Peyer's patch (tissue), 4 donors: ENCODE data around the gene SLX4IP. TPM values are rescaled to one million over a fixed set of nuclear protein-coding genes. Genes with fewer than 3 reads are reported as not detected.

ENCODE experiments used
- DNase-seq, 3 donors: peaks; one replicate each; pipeline ENCODE4 v3.0.0-alpha.2; 2017 to 2019
- H3K27ac ChIP-seq, 4 donors: fragments of 200-600 bp; sonication (generic); one replicate each; pipeline ENCODE4 v1.5.1; 2016 to 2019
- H3K27me3 ChIP-seq, 2 donors: fragments of 200-600 bp; sonication (generic); one replicate each; pipeline ENCODE4 v1.5.1; 2019
- H3K36me3 ChIP-seq, 3 donors: fragments of 200-600 bp; sonication (generic); one replicate each; pipeline ENCODE4 v1.5.1; 2016 to 2019
- H3K4me1 ChIP-seq, 4 donors: fragments of 200-600 bp; sonication (generic); one replicate each; pipeline ENCODE4 v1.5.1; 2016 to 2019
- H3K4me3 ChIP-seq, 4 donors: fragments of 200-600 bp; sonication (generic); 1 replicate in 3 of 4; 2 replicates in 1 of 4; pipeline ENCODE4 v1.5.1; 2016 to 2019; ENCODE audit warnings: mild to moderate bottlenecking in 1 of 4
- H3K9me3 ChIP-seq, 4 donors: fragments of 200-600 bp; sonication (generic); one replicate each; pipeline ENCODE4 v1.5.1; 2016 to 2019; ENCODE audit warnings: mild to moderate bottlenecking in 1 of 4
- POLR2A ChIP-seq, 2 donors: fragments of 450-650 bp; IDR thresholded peaks; one replicate each; pipeline ENCODE4 v1.5.1; 2017; ENCODE audit warnings: antibody characterized with exemption in 2 of 2, mild to moderate bottlenecking in 2 of 2, moderate library complexity in 2 of 2
- total RNA-seq, 4 donors: library from RNA; depleted of rRNA; stranded (reverse); fragments of >200 nt; gene quantifications; one replicate each; pipeline ENCODE4 v1.1.0, GENCODE V29; 2016
- TF ChIP-seq, protein P1 (sequence below), 6 experiments: fragments of 450-650 bp in 4 of 6; fragments of 200-600 bp in 2 of 6; sonication (generic) in 1 of 6; IDR thresholded peaks; one replicate each; pipeline ENCODE4 v1.5.1; 2017 to 2019; ENCODE audit warnings: antibody characterized with exemption in 6 of 6, mild to moderate bottlenecking in 3 of 6, moderate library complexity in 1 of 6

SLX4IP gene
- total RNA-seq, 4 donors from 2014 or later: 6.1 to 9.0 (median 7.9) TPM

DNA sequence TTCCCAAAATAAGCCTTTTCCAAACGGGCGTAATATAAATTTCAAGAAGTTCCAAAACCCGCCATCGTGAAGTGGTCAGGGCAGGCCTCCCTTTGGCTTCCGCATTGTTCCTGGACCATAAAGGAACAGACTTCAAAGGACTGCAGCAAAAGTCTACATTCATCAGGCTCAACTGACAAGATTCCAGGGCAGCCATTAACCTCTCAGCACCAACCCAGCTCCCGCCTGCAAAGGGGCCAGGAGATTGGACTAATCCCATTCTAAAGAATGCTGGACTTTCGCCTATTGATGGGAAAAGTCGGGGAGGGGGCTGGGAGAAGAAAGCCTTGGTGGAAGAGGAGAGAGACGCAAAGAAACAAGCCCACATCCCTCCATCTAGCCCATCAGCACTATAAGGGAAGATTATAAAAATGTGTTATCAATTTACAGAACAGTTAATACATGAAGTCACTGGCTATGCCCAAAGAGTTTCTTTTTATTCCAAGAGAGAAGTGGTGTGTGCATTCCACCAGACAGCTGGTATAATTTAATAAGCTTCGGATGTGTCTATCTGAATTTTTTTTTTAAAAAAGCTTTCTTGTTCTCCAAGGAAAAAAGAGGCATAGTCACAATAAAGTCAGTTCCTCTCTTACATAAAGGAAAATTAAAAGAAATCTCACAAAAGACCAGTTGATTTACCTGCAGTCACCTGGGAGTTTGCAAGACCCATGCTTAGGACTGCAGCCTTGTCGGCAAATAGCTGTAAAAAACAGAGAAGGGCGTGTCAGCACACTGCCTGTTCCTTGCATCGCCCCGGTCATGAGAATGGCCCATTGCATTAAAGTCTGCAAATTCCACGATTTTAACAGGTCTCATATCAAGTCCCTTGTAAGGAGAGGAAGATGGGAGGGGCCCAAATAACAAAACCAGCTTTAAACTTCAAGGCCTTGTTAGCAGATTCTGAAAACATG is 220.9 kb downstream of the SLX4IP start:
- Histone ChIP-seq H3K27ac (peak overlapping the region in 1 of 4 donors; percentile 43), H3K4me3 (no peak overlapping the region), H3K4me1 (peaks cover 0 to 45% (median 3%) of the 10 kb centered on the region in 4 donors), H3K27me3 (no peaks in the 10 kb centered on the region), H3K9me3 (no peaks in the 10 kb centered on the region), H3K36me3 (peaks cover 0 to 71% (median 0%) of the 10 kb centered on the region in 3 donors)
- DNase-seq: no peak
- TF ChIP-seq, protein P1, sequence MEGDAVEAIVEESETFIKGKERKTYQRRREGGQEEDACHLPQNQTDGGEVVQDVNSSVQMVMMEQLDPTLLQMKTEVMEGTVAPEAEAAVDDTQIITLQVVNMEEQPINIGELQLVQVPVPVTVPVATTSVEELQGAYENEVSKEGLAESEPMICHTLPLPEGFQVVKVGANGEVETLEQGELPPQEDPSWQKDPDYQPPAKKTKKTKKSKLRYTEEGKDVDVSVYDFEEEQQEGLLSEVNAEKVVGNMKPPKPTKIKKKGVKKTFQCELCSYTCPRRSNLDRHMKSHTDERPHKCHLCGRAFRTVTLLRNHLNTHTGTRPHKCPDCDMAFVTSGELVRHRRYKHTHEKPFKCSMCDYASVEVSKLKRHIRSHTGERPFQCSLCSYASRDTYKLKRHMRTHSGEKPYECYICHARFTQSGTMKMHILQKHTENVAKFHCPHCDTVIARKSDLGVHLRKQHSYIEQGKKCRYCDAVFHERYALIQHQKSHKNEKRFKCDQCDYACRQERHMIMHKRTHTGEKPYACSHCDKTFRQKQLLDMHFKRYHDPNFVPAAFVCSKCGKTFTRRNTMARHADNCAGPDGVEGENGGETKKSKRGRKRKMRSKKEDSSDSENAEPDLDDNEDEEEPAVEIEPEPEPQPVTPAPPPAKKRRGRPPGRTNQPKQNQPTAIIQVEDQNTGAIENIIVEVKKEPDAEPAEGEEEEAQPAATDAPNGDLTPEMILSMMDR (IDR thresholded peaks at IDR 0.05): no peak
- no peak for TF ChIP-seq POLR2A (IDR thresholded peaks at IDR 0.05)

DNA sequence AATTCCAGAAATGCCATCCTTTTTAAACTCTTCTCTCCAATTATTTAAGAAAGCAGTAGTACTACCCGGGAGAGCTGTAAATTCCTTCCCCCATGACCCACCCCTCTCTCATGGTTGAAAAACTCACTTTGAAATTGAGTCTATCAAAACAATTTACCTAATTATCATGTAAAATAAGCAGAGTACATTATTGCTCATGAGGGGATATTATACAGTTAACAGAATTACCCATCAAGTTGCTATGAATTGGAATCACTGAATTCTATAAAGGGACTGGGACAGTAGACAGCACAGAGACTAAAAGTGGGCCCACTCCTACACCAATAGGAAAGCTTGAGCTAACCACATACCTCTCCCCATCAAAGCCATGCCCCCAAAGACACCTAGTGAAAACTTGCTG is 222.3 kb downstream of the SLX4IP start:
- DNase-seq: no peak
- no peaks in the 10 kb centered on the region for H3K9me3 ChIP-seq
- peaks cover 0 to 39% (median 3%) of the 10 kb centered on the region in 4 donors for H3K4me1 ChIP-seq
- no peak overlapping the region for H3K4me3 ChIP-seq
- H3K27ac ChIP-seq: no peak overlapping the region
- peaks cover 0 to 71% (median 0%) of the 10 kb centered on the region in 3 donors for H3K36me3 ChIP-seq
- TF ChIP-seq, protein P1 (IDR thresholded peaks at IDR 0.05): no peak
- TF ChIP-seq POLR2A (IDR thresholded peaks at IDR 0.05): no peak
- no peaks in the 10 kb centered on the region for H3K27me3 ChIP-seq

DNA sequence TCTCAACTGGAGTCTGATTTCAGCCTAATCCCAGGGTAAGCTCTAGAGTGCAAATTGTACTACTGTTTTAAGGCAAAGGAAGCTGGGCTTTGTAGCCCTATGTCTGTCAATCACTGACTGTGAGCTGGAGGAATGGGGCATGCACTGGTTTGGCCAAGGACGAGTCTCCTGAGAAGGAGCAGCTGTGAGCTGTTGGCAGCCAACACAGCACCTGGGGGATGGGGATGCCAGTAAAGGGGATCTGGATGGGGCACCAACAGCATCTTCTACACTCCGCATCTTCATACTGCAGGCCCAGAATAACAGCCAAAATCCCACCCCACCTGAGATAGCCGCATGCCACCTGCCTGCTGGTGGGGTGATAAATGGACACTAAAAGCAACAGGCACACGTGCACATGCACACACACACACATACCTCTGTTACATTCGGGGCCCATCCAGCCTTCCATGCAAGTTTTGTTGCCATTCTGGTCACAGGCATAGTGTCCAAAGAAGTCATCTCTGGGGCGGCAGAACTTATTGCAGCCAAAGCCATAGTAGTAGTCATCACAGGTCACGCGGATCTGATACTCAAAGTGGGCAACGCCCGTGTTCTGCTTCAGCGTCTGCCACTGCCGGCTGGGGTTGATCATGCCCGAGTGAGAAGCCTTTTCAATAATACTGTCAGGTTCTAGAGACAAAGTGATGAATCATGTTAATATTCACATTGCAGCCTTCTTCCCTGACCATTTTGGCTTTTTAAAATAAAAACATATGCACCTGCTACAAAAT is 223.1 kb downstream of the SLX4IP start:
- no peaks in the 10 kb centered on the region for H3K27me3 ChIP-seq
- H3K4me1 ChIP-seq: peaks cover 0 to 33% (median 3%) of the 10 kb centered on the region in 4 donors
- peaks cover 0 to 73% (median 0%) of the 10 kb centered on the region in 3 donors for H3K36me3 ChIP-seq
- no peaks in the 10 kb centered on the region for H3K9me3 ChIP-seq
- no peak overlapping the region for H3K27ac ChIP-seq
- DNase-seq: no peak
- TF ChIP-seq, protein P1 (IDR thresholded peaks at IDR 0.05): no peak
- TF ChIP-seq POLR2A (IDR thresholded peaks at IDR 0.05): no peak
- no peak overlapping the region for H3K4me3 ChIP-seq

DNA sequence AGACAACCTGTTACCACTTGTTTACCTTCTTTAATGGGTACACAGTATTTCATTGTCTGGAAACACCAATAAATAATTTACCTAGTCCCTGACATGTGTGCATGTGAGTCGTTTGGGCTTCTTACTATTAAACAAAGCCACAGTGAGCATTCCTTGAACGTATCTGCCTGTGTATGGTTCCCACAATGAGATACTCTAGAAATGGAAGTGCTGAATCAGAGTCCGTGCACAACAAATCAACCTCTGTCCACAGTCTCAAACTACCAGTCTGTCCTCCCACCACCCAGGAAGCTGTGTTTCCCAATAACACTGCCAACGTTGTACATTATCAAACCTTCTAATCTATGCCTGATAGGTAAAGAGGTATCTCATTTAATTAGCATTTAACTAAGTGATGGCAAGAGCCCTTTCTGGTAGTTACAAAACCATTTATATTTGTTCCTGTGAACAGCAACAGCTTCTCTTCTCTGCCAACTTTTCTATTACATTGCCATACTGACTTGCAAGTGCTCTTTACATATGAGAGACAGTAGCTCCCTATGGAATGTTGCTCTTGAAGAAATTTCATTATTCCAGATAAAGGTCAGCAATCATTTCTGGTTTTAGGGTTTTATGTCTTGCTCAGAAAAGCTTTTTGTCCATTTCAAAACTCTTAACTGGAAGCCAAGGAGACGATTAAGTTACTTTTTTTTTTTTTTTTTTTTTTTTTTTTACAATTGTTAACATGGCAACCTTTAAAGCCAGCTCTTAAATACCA is 223.9 kb downstream of the SLX4IP start:
- H3K9me3 ChIP-seq: no peaks in the 10 kb centered on the region
- DNase-seq: no peak
- H3K27me3 ChIP-seq: no peaks in the 10 kb centered on the region
- H3K4me3 ChIP-seq: no peak overlapping the region
- H3K4me1 ChIP-seq: peaks cover 0 to 29% (median under 1%) of the 10 kb centered on the region in 4 donors
- peak overlapping the region in 1 of 4 donors; percentile 41 for H3K27ac ChIP-seq
- H3K36me3 ChIP-seq: peaks cover 0 to 81% (median 0%) of the 10 kb centered on the region in 3 donors
- TF ChIP-seq, protein P1 (IDR thresholded peaks at IDR 0.05): no peak
- TF ChIP-seq POLR2A (IDR thresholded peaks at IDR 0.05): no peak
